Small intestine (tissue), 7 donors: ENCODE measurements around the gene NOTCH2. TPM values are rescaled to one million over a fixed set of nuclear protein-coding genes. Genes with fewer than 3 reads are reported as not detected.

Experiments used
- DNase-seq, 2 donors: peaks; one replicate each; pipeline versions ENCODE4 v3.0.0 to v3.0.0-alpha.2; 2013
- FAIRE-seq: peaks from 2 replicates; lab custom pipeline; 2012; peaks lifted over from hg19 to GRCh38; lab: Jason Lieb, UNC
- H3K27ac ChIP-seq, 3 donors: one replicate each; pipeline ENCODE4 v1.5.1; 2013; ENCODE audit warnings: low read length in 2 of 3, mild to moderate bottlenecking in 2 of 3, control low read depth in 1 of 3, inconsistent platforms in 1 of 3, low read depth in 1 of 3, moderate library complexity in 1 of 3
- H3K27me3 ChIP-seq, 3 donors: one replicate each; pipeline ENCODE4 v1.6.1; 2013; ENCODE audit warnings: low read length in 3 of 3, inconsistent platforms in 1 of 3; ENCODE audit not compliant: control insufficient read depth in 3 of 3, insufficient read depth in 3 of 3
- H3K36me3 ChIP-seq, 3 donors: one replicate each; pipeline ENCODE4 v1.6.1; 2013; ENCODE audit warnings: low read length in 3 of 3, inconsistent platforms in 1 of 3, low read depth in 1 of 3, mild to moderate bottlenecking in 1 of 3, moderate library complexity in 1 of 3; ENCODE audit not compliant: control insufficient read depth in 3 of 3, insufficient read depth in 2 of 3
- H3K4me1 ChIP-seq, 3 donors: one replicate each; pipeline ENCODE4 v1.6.1; 2013; ENCODE audit warnings: low read length in 2 of 3, inconsistent platforms in 1 of 3, low read depth in 1 of 3, mild to moderate bottlenecking in 1 of 3, moderate library complexity in 1 of 3; ENCODE audit not compliant: control insufficient read depth in 3 of 3, insufficient read depth in 2 of 3
- H3K4me3 ChIP-seq, 3 donors: one replicate each; pipeline ENCODE4 v1.5.1; 2013; ENCODE audit warnings: low read length in 3 of 3, control low read depth in 1 of 3, inconsistent platforms in 1 of 3, low read depth in 1 of 3, mild to moderate bottlenecking in 1 of 3, moderate library complexity in 1 of 3
- H3K9me3 ChIP-seq, 2 donors: one replicate each; pipeline ENCODE4 v1.6.1; 2013; ENCODE audit warnings: low read depth in 1 of 2, low read length in 1 of 2; ENCODE audit not compliant: control insufficient read depth in 2 of 2, insufficient read depth in 1 of 2
- WGBS, 3 donors: extraction: QIAGEN DNeasy Blood & Tissue Kit; methylation state at CpG; one replicate each; pipeline ENCODE4 v1.1.7; 2013; 5-methylcytosine and 5-hydroxymethylcytosine counted together
- polyA plus RNA-seq, 4 donors: library from polyadenylated mRNA; stranded (reverse) in 3 of 4; unstranded in 1 of 4; fragments of 200-250 nt in 3 of 4; fragments of 120-200 nt in 1 of 4; gene quantifications; one replicate each; pipeline versions ENCODE4 v1.2.1 to v1.2.3, GENCODE V29; 2013
- donor health status: healthy with polysubstance abuse.
- donor health status: control.
- donor health status: control.
- donor health status: Bipolar disorder and iron deficiency.
- donor health status: healthy.

Gene NOTCH2
- polyA plus RNA-seq, 4 donors, result 0.54 to 19.2 (median 4.5) TPM

DNA sequence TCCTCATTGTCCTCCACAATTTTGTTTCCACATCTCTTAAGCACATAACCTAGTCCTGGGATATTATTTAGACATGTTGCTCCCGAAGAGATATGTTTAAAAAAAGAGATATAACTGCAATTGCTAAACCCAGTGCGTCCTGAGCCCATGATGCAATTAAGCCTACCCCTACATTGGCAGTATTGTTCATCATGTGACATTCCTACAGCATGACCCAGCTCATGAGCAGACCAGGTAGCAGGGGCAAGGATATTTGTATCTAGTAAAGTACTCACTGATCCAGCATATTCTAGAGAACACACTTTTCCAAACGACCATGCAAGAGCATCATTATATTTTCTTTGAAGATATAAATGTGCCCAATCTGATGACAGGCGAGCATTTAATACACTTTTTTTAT lies 174.4 kb downstream of the NOTCH2 start:
- H3K4me3 ChIP-seq, result no peak overlapping the region
- FAIRE-seq (no peak), DNase-seq (no peak)
- H3K36me3 ChIP-seq, result no peaks in the 10 kb centered on the region
- 86 to 90% (median 86%) methylated on average over 4 of the region's 4 CpGs for WGBS, 3 donors
- H3K4me1 ChIP-seq, result no peaks in the 10 kb centered on the region
- no peaks in the 10 kb centered on the region for H3K27me3 ChIP-seq
- H3K27ac ChIP-seq, result no peak overlapping the region
- no peaks in the 10 kb centered on the region for H3K9me3 ChIP-seq

DNA sequence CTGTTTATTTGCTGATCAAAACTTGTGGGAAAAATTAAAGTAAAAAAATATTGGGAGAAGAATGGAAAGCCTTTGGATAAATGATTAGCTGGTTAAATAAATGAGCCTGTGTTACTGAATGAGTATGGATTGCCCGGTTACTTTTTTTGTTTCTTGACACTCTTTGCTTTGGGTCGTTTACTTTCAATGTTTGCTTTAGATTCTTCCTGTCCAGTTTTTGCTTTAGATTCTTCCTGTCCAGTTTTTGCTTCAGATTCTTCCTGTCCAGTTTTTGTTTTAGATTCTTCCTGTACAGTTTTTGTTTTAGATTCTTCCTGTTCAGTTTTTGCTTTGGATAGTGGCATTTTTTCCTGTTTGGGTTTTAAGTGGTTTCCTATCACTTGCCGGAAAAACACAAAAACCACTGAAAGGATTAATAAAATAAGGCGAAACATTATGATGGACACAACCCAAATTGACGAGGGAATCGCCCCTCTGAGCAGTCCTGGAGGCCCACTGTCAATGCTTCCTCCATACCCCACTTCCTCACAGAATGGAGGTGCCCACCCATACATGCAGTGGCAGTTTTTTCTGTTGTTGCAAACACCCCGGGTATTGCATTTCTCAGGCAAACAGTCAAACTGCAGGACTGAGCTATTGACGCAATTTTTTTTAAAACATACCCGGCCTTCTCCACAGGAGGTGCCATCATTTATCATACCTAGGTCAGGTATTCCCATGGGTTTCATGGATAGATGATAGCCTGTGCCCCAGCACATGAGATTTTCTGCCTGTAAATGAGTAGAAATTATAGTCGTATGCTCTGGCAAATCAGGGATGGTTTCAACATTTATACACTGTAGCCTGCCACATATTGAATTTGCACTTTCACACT lies 175.4 kb downstream of the NOTCH2 start:
- Histone ChIP-seq H3K36me3 (no peaks in the 10 kb centered on the region), H3K4me1 (no peaks in the 10 kb centered on the region), H3K27ac (no peak overlapping the region), H3K4me3 (no peak overlapping the region), H3K27me3 (peaks cover 0 to 2% (median 0%) of the 10 kb centered on the region in 3 donors), H3K9me3 (no peaks in the 10 kb centered on the region)
- DNase-seq (no peak), FAIRE-seq (no peak)
- WGBS, 3 donors, result 67 to 75% (median 72%) methylated on average over 10 of the region's 10 CpGs

GRCh38 chr1:119893238-119893791 lies 176.1 kb downstream of the NOTCH2 start:
- Histone ChIP-seq H3K9me3 (no peaks in the 10 kb centered on the region), H3K36me3 (no peaks in the 10 kb centered on the region), H3K27ac (no peak overlapping the region), H3K4me1 (no peaks in the 10 kb centered on the region), H3K4me3 (no peak overlapping the region), H3K27me3 (peaks cover 0 to 2% (median 0%) of the 10 kb centered on the region in 3 donors)
- DNase-seq, result no peak
- WGBS, 3 donors, result 74 to 83% (median 77%) methylated on average over 6 of the region's 6 CpGs
- FAIRE-seq, result no peak

DNA sequence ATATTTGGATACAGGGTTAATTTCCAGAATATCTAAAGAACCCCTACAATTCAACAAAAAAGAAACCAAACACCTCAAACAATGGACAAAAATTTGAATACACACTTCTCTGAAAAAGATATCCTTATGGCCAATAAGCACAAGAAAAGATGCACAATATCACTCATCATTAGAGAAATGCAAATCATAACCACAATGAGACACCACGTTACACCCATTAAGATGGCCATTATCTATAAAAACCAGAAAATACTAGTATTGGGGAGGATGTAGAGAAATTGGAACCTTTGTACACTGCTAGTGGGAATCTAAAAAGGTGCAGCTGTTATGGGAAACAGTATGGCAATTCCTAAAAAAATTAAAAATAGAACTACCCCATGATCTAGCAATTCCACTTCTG lies 178.1 kb downstream of the NOTCH2 start:
- no peak for DNase-seq
- H3K36me3 ChIP-seq, result no peaks in the 10 kb centered on the region
- FAIRE-seq, result no peak
- no peak overlapping the region for H3K4me3 ChIP-seq
- 72 to 87% (median 77%) methylated on average over 1 of the region's 1 CpG for WGBS, 3 donors
- H3K4me1 ChIP-seq, result no peaks in the 10 kb centered on the region
- peaks cover 0 to 11% of the 10 kb centered on the region in 2 donors for H3K9me3 ChIP-seq
- peaks cover 0 to 2% (median 0%) of the 10 kb centered on the region in 3 donors for H3K27me3 ChIP-seq
- no peak overlapping the region for H3K27ac ChIP-seq

- Histone ChIP-seq H3K27ac (no peak overlapping the region), H3K36me3 (no peaks in the 10 kb centered on the region), H3K9me3 (peaks cover 0 to 11% of the 10 kb centered on the region in 2 donors), H3K27me3 (peaks cover 0 to 2% (median 0%) of the 10 kb centered on the region in 3 donors), H3K4me1 (no peaks in the 10 kb centered on the region), H3K4me3 (no peak overlapping the region)
- DNase-seq (no peak), FAIRE-seq (no peak)
Measured at GRCh38 chr1:119888476-119888875, 181.0 kb downstream of the NOTCH2 start.

- Histone ChIP-seq H3K27ac (no peak overlapping the region), H3K9me3 (peaks cover 0 to 11% of the 10 kb centered on the region in 2 donors), H3K27me3 (peaks cover 0 to 2% (median 0%) of the 10 kb centered on the region in 3 donors), H3K4me1 (no peaks in the 10 kb centered on the region), H3K36me3 (no peaks in the 10 kb centered on the region), H3K4me3 (no peak overlapping the region)
- DNase-seq (no peak), FAIRE-seq (no peak)
Measured at GRCh38 chr1:119887427-119887826, 182.0 kb downstream of the NOTCH2 start.

GRCh38 chr1:119885903-119886783 lies 183.3 kb downstream of the NOTCH2 start:
- Histone ChIP-seq H3K9me3 (peaks cover 0 to 11% of the 10 kb centered on the region in 2 donors), H3K36me3 (no peaks in the 10 kb centered on the region), H3K27me3 (peaks cover 0 to 2% (median 0%) of the 10 kb centered on the region in 3 donors), H3K4me3 (no peak overlapping the region), H3K4me1 (no peaks in the 10 kb centered on the region), H3K27ac (no peak overlapping the region)
- DNase-seq, result peak; percentile 33 to 56
- WGBS, 3 donors, result 54 to 61% (median 57%) methylated on average over 11 of the region's 11 CpGs
- FAIRE-seq, result no peak

DNA sequence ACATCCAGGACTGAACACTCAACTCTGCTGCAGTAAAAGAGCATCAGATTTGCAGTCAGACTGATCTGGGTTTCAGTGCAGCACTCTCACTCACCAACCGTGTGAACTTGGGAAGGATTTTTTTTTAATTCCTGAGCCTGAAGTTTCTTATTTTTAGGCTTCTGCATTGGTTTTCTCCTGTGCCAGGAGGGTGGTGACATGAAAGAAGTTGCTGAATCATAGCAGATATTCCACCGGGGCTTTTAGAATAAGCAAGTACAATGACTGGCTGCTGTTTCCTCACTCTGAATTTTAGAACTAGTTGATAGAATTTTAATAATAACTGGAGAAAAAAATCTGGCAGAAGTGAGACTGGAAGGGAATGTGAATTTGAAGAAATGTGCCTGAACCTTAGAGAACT lies 184.8 kb downstream of the NOTCH2 start:
- Histone ChIP-seq H3K27me3 (no peaks in the 10 kb centered on the region), H3K4me1 (no peaks in the 10 kb centered on the region), H3K4me3 (no peak overlapping the region), H3K27ac (no peak overlapping the region), H3K36me3 (no peaks in the 10 kb centered on the region), H3K9me3 (peaks cover 0 to 11% of the 10 kb centered on the region in 2 donors)
- DNase-seq (no peak), FAIRE-seq (no peak)
- WGBS, 3 donors, result 42 to 70% (median 54%) methylated on average over 2 of the region's 2 CpGs
